GM19193 (cell line): ENCODE data around the gene JDP2.

Experiments
- POLR2A ChIP-seq: IDR thresholded peaks from 4 replicates; pipeline ENCODE4 v1.6.1; 2011; ENCODE audit not compliant: insufficient read depth, insufficient read length; ENCODE audit errors: extremely low read depth

JDP2 gene

GRCh38 chr14:75479770-75480600 lies 52.2 kb downstream of the JDP2 start:
- TF ChIP-seq POLR2A = no peak

GRCh38 chr14:75482366-75482765 lies 54.5 kb downstream of the JDP2 start:
- TF ChIP-seq POLR2A = no peak

- TF ChIP-seq POLR2A = no peak
These were observed 57.0 kb downstream of the JDP2 start for GRCh38 chr14:75484711-75485429.

- TF ChIP-seq POLR2A = no peak
These were observed 58.5 kb downstream of the JDP2 start for GRCh38 chr14:75486318-75486717.

GRCh38 chr14:75487155-75487671 lies 59.4 kb downstream of the JDP2 start:
- TF ChIP-seq POLR2A = no peak

GRCh38 chr14:75489480-75489837 lies 61.6 kb downstream of the JDP2 start:
- TF ChIP-seq POLR2A = no peak

- no peak for TF ChIP-seq POLR2A
These were observed 63.7 kb downstream of the JDP2 start for GRCh38 chr14:75491376-75491978.

GRCh38 chr14:75492832-75493591 lies 65.2 kb downstream of the JDP2 start:
- TF ChIP-seq POLR2A = no peak

GRCh38 chr14:75493592-75494087 lies 65.8 kb downstream of the JDP2 start:
- no peak for TF ChIP-seq POLR2A

- no peak for TF ChIP-seq POLR2A
These were observed 67.1 kb downstream of the JDP2 start for GRCh38 chr14:75494896-75495295.

GRCh38 chr14:75495399-75495798 lies 67.6 kb downstream of the JDP2 start:
- TF ChIP-seq POLR2A = no peak

- TF ChIP-seq POLR2A = no peak
These were observed 68.1 kb downstream of the JDP2 start for GRCh38 chr14:75495882-75496281.

- TF ChIP-seq POLR2A = no peak
These were observed 68.9 kb downstream of the JDP2 start for GRCh38 chr14:75496755-75497154.

GRCh38 chr14:75497191-75497590 lies 69.4 kb downstream of the JDP2 start:
- TF ChIP-seq POLR2A = peak; percentile 24

- no peak for TF ChIP-seq POLR2A
These were observed 69.9 kb downstream of the JDP2 start for GRCh38 chr14:75497701-75498100.
